ENCODE data around the gene ZNF804A. TPM values are rescaled to one million over a fixed set of nuclear protein-coding genes. Genes with fewer than 3 reads are reported as not detected.

Gene ZNF804A
- total and polyA plus RNA-seq, 4 donors, result 0.17 to 0.52 (median 0.26) TPM

- Histone ChIP-seq H3K36me3 (ENCODE audit: control insufficient read depth in 4 of 4, insufficient read depth in 4 of 4, low read length in 4 of 4) (no peaks in the 10 kb centered on the region), H3K9me3 (ENCODE audit: control insufficient read depth in 4 of 4, insufficient read depth in 3 of 4, low read length in 3 of 4) (peaks cover 0 to 11% (median 0%) of the 10 kb centered on the region in 4 donors), H3K4me3 (no peak overlapping the region), H3K4me1 (ENCODE audit: control insufficient read depth in 5 of 5, insufficient read depth in 5 of 5, low read length in 5 of 5) (peaks cover 0 to 1% (median 0%) of the 10 kb centered on the region in 5 donors), H3K9ac (ENCODE audit: insufficient read depth in 1 of 2, low read length in 2 of 2) (no peak overlapping the region), H3K27ac (ENCODE audit: low read depth in 1 of 2, low read length in 1 of 2) (no peak overlapping the region), H3K27me3 (ENCODE audit: control insufficient read depth in 3 of 3, insufficient read depth in 3 of 3, low read length in 2 of 3) (no peaks in the 10 kb centered on the region)
- WGBS, 2 donors, result 89 to 97% methylated on average over 2 of the region's 2 CpGs
- DNase-seq (no peak), ATAC-seq (ENCODE audit: insufficient read depth, low FRiP score) (no peak)
- TF ChIP-seq, protein P1, sequence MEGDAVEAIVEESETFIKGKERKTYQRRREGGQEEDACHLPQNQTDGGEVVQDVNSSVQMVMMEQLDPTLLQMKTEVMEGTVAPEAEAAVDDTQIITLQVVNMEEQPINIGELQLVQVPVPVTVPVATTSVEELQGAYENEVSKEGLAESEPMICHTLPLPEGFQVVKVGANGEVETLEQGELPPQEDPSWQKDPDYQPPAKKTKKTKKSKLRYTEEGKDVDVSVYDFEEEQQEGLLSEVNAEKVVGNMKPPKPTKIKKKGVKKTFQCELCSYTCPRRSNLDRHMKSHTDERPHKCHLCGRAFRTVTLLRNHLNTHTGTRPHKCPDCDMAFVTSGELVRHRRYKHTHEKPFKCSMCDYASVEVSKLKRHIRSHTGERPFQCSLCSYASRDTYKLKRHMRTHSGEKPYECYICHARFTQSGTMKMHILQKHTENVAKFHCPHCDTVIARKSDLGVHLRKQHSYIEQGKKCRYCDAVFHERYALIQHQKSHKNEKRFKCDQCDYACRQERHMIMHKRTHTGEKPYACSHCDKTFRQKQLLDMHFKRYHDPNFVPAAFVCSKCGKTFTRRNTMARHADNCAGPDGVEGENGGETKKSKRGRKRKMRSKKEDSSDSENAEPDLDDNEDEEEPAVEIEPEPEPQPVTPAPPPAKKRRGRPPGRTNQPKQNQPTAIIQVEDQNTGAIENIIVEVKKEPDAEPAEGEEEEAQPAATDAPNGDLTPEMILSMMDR (IDR thresholded peaks at IDR 0.05; ENCODE audit: control extremely low read depth, extremely low read depth), result no peak
Observed at GRCh38 chr2:184680825-184681224, 82.5 kb downstream of the ZNF804A start.

GRCh38 chr2:184681642-184682321 is 83.5 kb downstream of the ZNF804A start:
- Histone ChIP-seq H3K27me3 (ENCODE audit: control insufficient read depth in 3 of 3, insufficient read depth in 3 of 3, low read length in 2 of 3) (no peaks in the 10 kb centered on the region), H3K36me3 (ENCODE audit: control insufficient read depth in 4 of 4, insufficient read depth in 4 of 4, low read length in 4 of 4) (no peaks in the 10 kb centered on the region), H3K9me3 (ENCODE audit: control insufficient read depth in 4 of 4, insufficient read depth in 3 of 4, low read length in 3 of 4) (peaks cover 0 to 11% (median 0%) of the 10 kb centered on the region in 4 donors), H3K4me1 (ENCODE audit: control insufficient read depth in 5 of 5, insufficient read depth in 5 of 5, low read length in 5 of 5) (peaks cover 0 to 1% (median 0%) of the 10 kb centered on the region in 5 donors), H3K9ac (ENCODE audit: insufficient read depth in 1 of 2, low read length in 2 of 2) (no peak overlapping the region), H3K27ac (ENCODE audit: low read depth in 1 of 2, low read length in 1 of 2) (no peak overlapping the region), H3K4me3 (no peak overlapping the region)
- TF ChIP-seq, protein P1 (IDR thresholded peaks at IDR 0.05; ENCODE audit: control extremely low read depth, extremely low read depth), result no peak
- DNase-seq (no peak), ATAC-seq (ENCODE audit: insufficient read depth, low FRiP score) (no peak)
- WGBS, 2 donors, result 82 to 87% methylated on average over 10 of the region's 10 CpGs

- no peak for DNase-seq
- no peaks in the 10 kb centered on the region for H3K36me3 ChIP-seq (ENCODE audit: control insufficient read depth in 4 of 4, insufficient read depth in 4 of 4, low read length in 4 of 4)
- ATAC-seq (ENCODE audit: insufficient read depth, low FRiP score), result no peak
- no peak overlapping the region for H3K27ac ChIP-seq (ENCODE audit: low read depth in 1 of 2, low read length in 1 of 2)
- 48 to 52% methylated on average over 3 of the region's 3 CpGs for WGBS, 2 donors
- H3K4me1 ChIP-seq (ENCODE audit: control insufficient read depth in 5 of 5, insufficient read depth in 5 of 5, low read length in 5 of 5), result peaks cover 0 to 1% (median 0%) of the 10 kb centered on the region in 5 donors
- H3K9ac ChIP-seq (ENCODE audit: insufficient read depth in 1 of 2, low read length in 2 of 2), result no peak overlapping the region
- no peaks in the 10 kb centered on the region for H3K27me3 ChIP-seq (ENCODE audit: control insufficient read depth in 3 of 3, insufficient read depth in 3 of 3, low read length in 2 of 3)
- H3K9me3 ChIP-seq (ENCODE audit: control insufficient read depth in 4 of 4, insufficient read depth in 3 of 4, low read length in 3 of 4), result peaks cover 0 to 11% (median 0%) of the 10 kb centered on the region in 4 donors
- TF ChIP-seq, protein P1 (IDR thresholded peaks at IDR 0.05; ENCODE audit: control extremely low read depth, extremely low read depth), result no peak
- no peak overlapping the region for H3K4me3 ChIP-seq
Observed at GRCh38 chr2:184683911-184684310, 85.6 kb downstream of the ZNF804A start.

Data from lung (tissue), 12 donors.